Liver (tissue), 9 donors: ENCODE data around the gene ANKRD44. TPM values are rescaled to one million over a fixed set of nuclear protein-coding genes. Genes with fewer than 3 reads are reported as not detected.

Source experiments
- DNase-seq: peaks from one replicate; pipeline ENCODE4 v3.0.0-alpha.2; 2017; ENCODE audit warnings: low spot score
- H3K27ac ChIP-seq, 2 donors: one replicate each; pipeline ENCODE4 v1.7.0; 2013; ENCODE audit warnings: inconsistent platforms in 2 of 2, low read length in 2 of 2, control low read depth in 1 of 2, low read depth in 1 of 2, mild to moderate bottlenecking in 1 of 2
- H3K27me3 ChIP-seq, 4 donors: one replicate each; pipeline versions ENCODE4 v1.6.1 to v1.7.0; 2013; ENCODE audit warnings: low read length in 3 of 4, inconsistent platforms in 1 of 4, mild to moderate bottlenecking in 1 of 4, moderate library complexity in 1 of 4; ENCODE audit not compliant: control insufficient read depth in 4 of 4, insufficient read depth in 4 of 4
- H3K36me3 ChIP-seq, 4 donors: one replicate each; pipeline versions ENCODE4 v1.6.1 to v1.7.0; 2013; ENCODE audit warnings: low read length in 3 of 4, mild to moderate bottlenecking in 3 of 4, low read depth in 1 of 4, moderate library complexity in 1 of 4; ENCODE audit not compliant: control insufficient read depth in 4 of 4, insufficient read depth in 3 of 4
- H3K4me1 ChIP-seq, 4 donors: one replicate each; pipeline versions ENCODE4 v1.6.1 to v1.7.0; 2013; ENCODE audit warnings: low read length in 3 of 4, mild to moderate bottlenecking in 3 of 4, moderate library complexity in 1 of 4; ENCODE audit not compliant: control insufficient read depth in 4 of 4, insufficient read depth in 4 of 4
- H3K4me3 ChIP-seq, 3 donors: one replicate each; pipeline versions ENCODE4 v1.6.1 to v1.7.0; 2013; ENCODE audit warnings: low read length in 3 of 3, control low read depth in 1 of 3, low read depth in 1 of 3, mild to moderate bottlenecking in 1 of 3
- H3K9ac ChIP-seq, 2 donors: one replicate each; pipeline ENCODE4 v1.7.0; 2013; ENCODE audit warnings: low read length in 2 of 2, mild to moderate bottlenecking in 2 of 2, moderate library complexity in 2 of 2, control low read depth in 1 of 2, low read depth in 1 of 2
- H3K9me3 ChIP-seq, 4 donors: one replicate each; pipeline versions ENCODE4 v1.6.1 to v1.7.0; 2013; ENCODE audit warnings: low read length in 3 of 4; ENCODE audit not compliant: control insufficient read depth in 4 of 4
- ATF3 ChIP-seq: IDR thresholded peaks from 2 replicates; pipeline ENCODE4 v1.6.1; 2016; ENCODE audit warnings: antibody characterized with exemption
- CTCF ChIP-seq: fragments of 150-350 bp; IDR thresholded peaks from 2 replicates; pipeline ENCODE4 v1.5.1; 2017; ENCODE audit warnings: improper control_type of control experiment, low read depth, low read length; ENCODE audit not compliant: missing input control
- EGR1 ChIP-seq, 2 donors: IDR thresholded peaks; 2 replicates each; pipeline ENCODE4 v1.6.1; 2016 to 2018; ENCODE audit warnings: antibody characterized with exemption in 2 of 2, low read depth in 2 of 2
- FOXA1 ChIP-seq: IDR thresholded peaks from 2 replicates; pipeline ENCODE4 v1.6.1; 2016; ENCODE audit warnings: antibody characterized with exemption
- FOXA2 ChIP-seq: IDR thresholded peaks from 2 replicates; pipeline ENCODE4 v1.6.1; 2016; ENCODE audit warnings: antibody characterized with exemption
- GABPA ChIP-seq, 2 donors: IDR thresholded peaks in 1 of 2; conservative IDR thresholded peaks in 1 of 2; 2 replicates each; pipeline ENCODE4 v1.6.1; 2016; ENCODE audit warnings: antibody characterized with exemption in 2 of 2, mild to moderate bottlenecking in 1 of 2, moderate library complexity in 1 of 2
- HNF4A ChIP-seq, 2 donors: conservative IDR thresholded peaks; 2 replicates each; pipeline ENCODE4 v1.6.1; 2016; ENCODE audit warnings: antibody characterized with exemption in 2 of 2, mild to moderate bottlenecking in 2 of 2
- HNF4G ChIP-seq: IDR thresholded peaks from 2 replicates; pipeline ENCODE4 v1.6.1; 2016; ENCODE audit warnings: antibody characterized with exemption
- JUND ChIP-seq, 2 donors: IDR thresholded peaks; 2 replicates each; pipeline ENCODE4 v1.6.1; 2016; ENCODE audit warnings: antibody characterized with exemption in 2 of 2
- MAX ChIP-seq: IDR thresholded peaks from 2 replicates; pipeline ENCODE4 v1.6.1; 2016; ENCODE audit warnings: antibody characterized with exemption
- NR2F2 ChIP-seq: IDR thresholded peaks from 2 replicates; pipeline ENCODE4 v1.6.1; 2016; ENCODE audit warnings: antibody characterized with exemption
- RAD21 ChIP-seq, 2 donors: IDR thresholded peaks; 2 replicates each; pipeline ENCODE4 v1.6.1; 2016; ENCODE audit warnings: antibody characterized with exemption in 2 of 2, mild to moderate bottlenecking in 2 of 2
- REST ChIP-seq: IDR thresholded peaks from 2 replicates; pipeline ENCODE4 v1.6.1; 2016; ENCODE audit warnings: antibody characterized with exemption, mild to moderate bottlenecking
- RXRA ChIP-seq, 2 donors: IDR thresholded peaks; 2 replicates each; pipeline ENCODE4 v1.6.1; 2017 to 2018; ENCODE audit warnings: antibody characterized with exemption in 2 of 2, mild to moderate bottlenecking in 1 of 2
- SP1 ChIP-seq: IDR thresholded peaks from 2 replicates; pipeline ENCODE4 v1.6.1; 2018; ENCODE audit warnings: antibody characterized with exemption, mild to moderate bottlenecking
- TAF1 ChIP-seq: conservative IDR thresholded peaks from 2 replicates; pipeline ENCODE4 v1.6.1; 2016; ENCODE audit warnings: antibody characterized with exemption, mild to moderate bottlenecking
- YY1 ChIP-seq: IDR thresholded peaks from 2 replicates; pipeline ENCODE4 v1.6.1; 2016; ENCODE audit warnings: antibody characterized with exemption, mild to moderate bottlenecking
- ZBTB33 ChIP-seq: IDR thresholded peaks from 2 replicates; pipeline ENCODE4 v1.6.1; 2016; ENCODE audit warnings: antibody characterized with exemption
- WGBS: extraction: QIAGEN DNeasy Blood & Tissue Kit; methylation state at CpG from one replicate; pipeline ENCODE4 v1.1.7; 2013; 5-methylcytosine and 5-hydroxymethylcytosine counted together
- polyA plus RNA-seq, 2 donors: library from polyadenylated mRNA; stranded (reverse) in 1 of 2; unstranded in 1 of 2; fragments of 200-250 nt in 1 of 2; fragments of >200 nt in 1 of 2; fragmentation: Nextera tagmentation in 1 of 2; extraction: Ambion mirVana in 1 of 2; gene quantifications; one replicate each; pipeline versions ENCODE4 v1.2.1 to v1.2.3, GENCODE V29; 2013 to 2015
- total RNA-seq, 2 donors: library from RNA; depleted of rRNA; stranded (reverse); fragments of >200 nt; gene quantifications; one replicate each; pipeline ENCODE4 v1.2.3, GENCODE V29; 2014
- donor health status: healthy.
- donor health status: healthy.
- donor health status: healthy.
- donor health status: healthy.
- donor health status: healthy.

Gene ANKRD44
- total and polyA plus RNA-seq, 4 donors, result 3.8 to 18.2 (median 6.8) TPM

- DNase-seq, result no peak
- no peak overlapping the region for H3K27ac ChIP-seq
- no peak overlapping the region for H3K9ac ChIP-seq
- WGBS, result 93% methylated on average over 8 of the region's 8 CpGs
- peaks cover 0 to 16% (median 9%) of the 10 kb centered on the region in 4 donors for H3K36me3 ChIP-seq
- TF ChIP-seq FOXA2 (no peak), RXRA (IDR thresholded peaks at IDR 0.05) (no peak), RAD21 (IDR thresholded peaks at IDR 0.05) (no peak), ZBTB33 (no peak), REST (no peak), FOXA1 (no peak), YY1 (no peak), EGR1 (IDR thresholded peaks at IDR 0.05; ENCODE audit: low read depth in 2 of 2) (no peak), HNF4A (conservative IDR thresholded peaks at IDR 0.05) (no peak), JUND (IDR thresholded peaks at IDR 0.05) (no peak), SP1 (no peak), MAX (no peak), GABPA (IDR thresholded peaks at IDR 0.05 in 1 of 2, conservative IDR thresholded peaks at IDR 0.05 in 1 of 2) (no peak), ATF3 (no peak), NR2F2 (no peak), CTCF (no peak), HNF4G (no peak), TAF1 (no peak)
- H3K4me1 ChIP-seq, result no peaks in the 10 kb centered on the region
- no peaks in the 10 kb centered on the region for H3K9me3 ChIP-seq
- H3K27me3 ChIP-seq, result no peaks in the 10 kb centered on the region
- no peak overlapping the region for H3K4me3 ChIP-seq
Measured at GRCh38 chr2:197121255-197121654, 189.3 kb downstream of the ANKRD44 start.
